Measurements from ENCODE around the gene TLE3.

Gene TLE3

GRCh38 chr15:70061696-70062270, 35.9 kb downstream of the TLE3 start:
- Histone ChIP-seq H3K27ac (ENCODE audit: low read depth, low read length) (no peak overlapping the region), H2AFZ (ENCODE audit: low read depth, low read length, severe bottlenecking) (no peak overlapping the region), H3F3A (ENCODE audit: insufficient read depth) (no peaks in the 10 kb centered on the region), H3K9me2 (replicated peaks; ENCODE audit: insufficient read depth, low read length) (no peaks in the 10 kb centered on the region), H3K9me3 (ENCODE audit: insufficient read depth, low read length) (no peaks in the 10 kb centered on the region), H3K79me2 (ENCODE audit: insufficient read depth, low read length) (no peaks in the 10 kb centered on the region), H3K9ac (ENCODE audit: low read length) (no peak overlapping the region), H3K27me3 (ENCODE audit: low read length) (no peaks in the 10 kb centered on the region), H4K20me1 (ENCODE audit: low read depth, low read length) (no peaks in the 10 kb centered on the region), H3K4me3 (ENCODE audit: insufficient read depth, low read length, poor library complexity, severe bottlenecking) (no peak overlapping the region), H3K36me3 (ENCODE audit: low read length) (no peaks in the 10 kb centered on the region), H3K4me2 (ENCODE audit: low read depth, low read length, poor library complexity, severe bottlenecking) (no peak overlapping the region)
- TF ChIP-seq CTCF (IDR thresholded peaks at IDR 0.05; ENCODE audit: insufficient read depth, low read length, poor library complexity, severe bottlenecking) (no peak), EZH2phosphoT487 (conservative IDR thresholded peaks at IDR 0.05; ENCODE audit: low read length) (no peak)

GRCh38 chr15:70060993-70061305, 36.8 kb downstream of the TLE3 start:
- Histone ChIP-seq H3K9me2 (replicated peaks; ENCODE audit: insufficient read depth, low read length) (no peaks in the 10 kb centered on the region), H3F3A (ENCODE audit: insufficient read depth) (no peaks in the 10 kb centered on the region), H3K9me3 (ENCODE audit: insufficient read depth, low read length) (no peaks in the 10 kb centered on the region), H3K9ac (ENCODE audit: low read length) (no peak overlapping the region), H3K36me3 (ENCODE audit: low read length) (no peaks in the 10 kb centered on the region), H3K4me2 (ENCODE audit: low read depth, low read length, poor library complexity, severe bottlenecking) (no peak overlapping the region), H3K4me3 (ENCODE audit: insufficient read depth, low read length, poor library complexity, severe bottlenecking) (no peak overlapping the region), H4K20me1 (ENCODE audit: low read depth, low read length) (no peaks in the 10 kb centered on the region), H3K79me2 (ENCODE audit: insufficient read depth, low read length) (no peaks in the 10 kb centered on the region), H3K27me3 (ENCODE audit: low read length) (no peaks in the 10 kb centered on the region), H3K27ac (ENCODE audit: low read depth, low read length) (no peak overlapping the region), H2AFZ (ENCODE audit: low read depth, low read length, severe bottlenecking) (no peak overlapping the region)
- TF ChIP-seq EZH2phosphoT487 (conservative IDR thresholded peaks at IDR 0.05; ENCODE audit: low read length), result no peak
- no peak for TF ChIP-seq CTCF (IDR thresholded peaks at IDR 0.05; ENCODE audit: insufficient read depth, low read length, poor library complexity, severe bottlenecking)

- H4K20me1 ChIP-seq (ENCODE audit: low read depth, low read length), result no peaks in the 10 kb centered on the region
- no peaks in the 10 kb centered on the region for H3F3A ChIP-seq (ENCODE audit: insufficient read depth)
- no peaks in the 10 kb centered on the region for H3K36me3 ChIP-seq (ENCODE audit: low read length)
- H3K4me2 ChIP-seq (ENCODE audit: low read depth, low read length, poor library complexity, severe bottlenecking), result no peak overlapping the region
- no peak overlapping the region for H3K4me3 ChIP-seq (ENCODE audit: insufficient read depth, low read length, poor library complexity, severe bottlenecking)
- H3K9me3 ChIP-seq (ENCODE audit: insufficient read depth, low read length), result no peaks in the 10 kb centered on the region
- H2AFZ ChIP-seq (ENCODE audit: low read depth, low read length, severe bottlenecking), result no peak overlapping the region
- H3K27ac ChIP-seq (ENCODE audit: low read depth, low read length), result no peak overlapping the region
- no peaks in the 10 kb centered on the region for H3K9me2 ChIP-seq (replicated peaks; ENCODE audit: insufficient read depth, low read length)
- H3K9ac ChIP-seq (ENCODE audit: low read length), result no peak overlapping the region
- no peaks in the 10 kb centered on the region for H3K27me3 ChIP-seq (ENCODE audit: low read length)
- no peak for TF ChIP-seq CTCF (IDR thresholded peaks at IDR 0.05; ENCODE audit: insufficient read depth, low read length, poor library complexity, severe bottlenecking)
- no peak for TF ChIP-seq EZH2phosphoT487 (conservative IDR thresholded peaks at IDR 0.05; ENCODE audit: low read length)
- no peaks in the 10 kb centered on the region for H3K79me2 ChIP-seq (ENCODE audit: insufficient read depth, low read length)
Observed at GRCh38 chr15:70060214-70060992, 37.3 kb downstream of the TLE3 start.
